Upper lobe of left lung (tissue), 6 donors: ENCODE results near the gene TRIM72. TPM values are rescaled to one million over a fixed set of nuclear protein-coding genes. Genes with fewer than 3 reads are reported as not detected.
"Not testable (repeated sequence)": the region's sequence is repeated elsewhere in the genome, so short reads cannot be mapped to it uniquely, and the experiment has no call there.

Experiments used
- ATAC-seq, 2 donors: fragments of 200-7000 bp; cut with Tn5 transposase; one replicate each; pipeline ENCODE4 v1.9.1; 2022; ENCODE audit warnings: mild to moderate bottlenecking in 2 of 2, moderate library complexity in 2 of 2; ENCODE audit not compliant: low FRiP score in 2 of 2
- DNase-seq, 2 donors: peaks; one replicate each; pipeline ENCODE4 v3.0.0-alpha.2; 2019 to 2020
- H3K27ac ChIP-seq, 4 donors: fragments of 200-600 bp; sonication (generic); one replicate each; pipeline ENCODE4 v1.5.1; 2016 to 2019
- H3K27me3 ChIP-seq, 4 donors: fragments of 200-600 bp; sonication (generic); one replicate each; pipeline ENCODE4 v1.5.1; 2017 to 2019
- H3K36me3 ChIP-seq, 4 donors: fragments of 200-600 bp; sonication (generic); one replicate each; pipeline ENCODE4 v1.5.1; 2016 to 2019
- H3K4me1 ChIP-seq, 4 donors: fragments of 200-600 bp; sonication (generic); one replicate each; pipeline ENCODE4 v1.5.1; 2018 to 2019
- H3K4me3 ChIP-seq, 4 donors: fragments of 200-600 bp; sonication (generic); one replicate each; pipeline ENCODE4 v1.5.1; 2017 to 2019; ENCODE audit warnings: mild to moderate bottlenecking in 2 of 4, moderate library complexity in 1 of 4
- H3K9me3 ChIP-seq, 4 donors: fragments of 200-600 bp; sonication (generic); one replicate each; pipeline ENCODE4 v1.5.1; 2018 to 2019
- CTCF ChIP-seq, 6 experiments: fragments of 450-650 bp in 4 of 6; fragments of 200-600 bp in 2 of 6; sonication (generic) in 2 of 6; IDR thresholded peaks; one replicate each; pipeline ENCODE4 v1.5.1; 2016 to 2019; ENCODE audit warnings: antibody characterized with exemption in 6 of 6
- EP300 ChIP-seq, 4 donors: sonication (generic); formaldehyde crosslinking; IDR thresholded peaks; one replicate each; pipeline ENCODE4 v1.5.1; 2017; ENCODE audit warnings: antibody characterized with exemption in 4 of 4, control low read depth in 2 of 4
- POLR2A ChIP-seq, 4 donors: fragments of 450-650 bp; IDR thresholded peaks; one replicate each; pipeline ENCODE4 v1.5.1; 2016 to 2017; ENCODE audit warnings: antibody characterized with exemption in 4 of 4, mild to moderate bottlenecking in 2 of 4
- POLR2AphosphoS5 ChIP-seq, 2 donors: sonication (generic); formaldehyde crosslinking; IDR thresholded peaks; one replicate each; pipeline ENCODE4 v1.5.1; 2017; ENCODE audit warnings: antibody characterized with exemption in 2 of 2
- WGBS, 2 donors: methylation state at CpG; one replicate each; pipeline ENCODE4 v1.1.5; 2017 to 2018; 5-methylcytosine and 5-hydroxymethylcytosine counted together
- total RNA-seq, 6 donors: library from RNA; depleted of rRNA in 4 of 6; stranded (reverse); fragments of >200 nt in 4 of 6; gene quantifications; one replicate each; pipeline versions ENCODE4 v1.1.0 to v1.2.1, GENCODE V29; 2016 to 2021
- donor health status: DM: no; HTN: no; CAD: no; lungs with moderate emphysema.
- donor health status: DM: no; HTN: yes; CAD: no; lungs with severe emphysema.

Gene TRIM72
- total RNA-seq: under 1 TPM in 1 of 6 donors, not detected in 5; 0.27 TPM

GRCh38 chr16:31213877-31214707 lies at the start of gene TRIM72:
TSS of gene TRIM72 (plus strand) at chr16:31214119. CDS start at chr16:31214739, 620 bp downstream.
- H3K27ac ChIP-seq: no peak within 1 kb of the TSS
- 69 to 76% methylated on average over 17 to 23 of the region's 25 CpGs for WGBS, 2 donors
- TF ChIP-seq CTCF (IDR thresholded peaks at IDR 0.05) (no peak), POLR2AphosphoS5 (IDR thresholded peaks at IDR 0.05) (no peak), POLR2A (IDR thresholded peaks at IDR 0.05) (no peak), EP300 (IDR thresholded peaks at IDR 0.05) (no peak)
- peak within 1 kb of the TSS in 3 of 4 donors; percentile 39 to 59 (median 51) for H3K4me3 ChIP-seq
- peak in 1 of 2 donors; percentile 47 for ATAC-seq
- DNase-seq: no peak
- peaks cover 26 to 29% (median 27%) of the 10 kb centered on the region in 4 donors for H3K4me1 ChIP-seq
- no peaks in the 10 kb centered on the region for H3K36me3 ChIP-seq
- H3K9me3 ChIP-seq: no peaks in the 10 kb centered on the region
- peaks cover 0 to 23% (median 15%) of the 10 kb centered on the region in 4 donors for H3K27me3 ChIP-seq

DNA sequence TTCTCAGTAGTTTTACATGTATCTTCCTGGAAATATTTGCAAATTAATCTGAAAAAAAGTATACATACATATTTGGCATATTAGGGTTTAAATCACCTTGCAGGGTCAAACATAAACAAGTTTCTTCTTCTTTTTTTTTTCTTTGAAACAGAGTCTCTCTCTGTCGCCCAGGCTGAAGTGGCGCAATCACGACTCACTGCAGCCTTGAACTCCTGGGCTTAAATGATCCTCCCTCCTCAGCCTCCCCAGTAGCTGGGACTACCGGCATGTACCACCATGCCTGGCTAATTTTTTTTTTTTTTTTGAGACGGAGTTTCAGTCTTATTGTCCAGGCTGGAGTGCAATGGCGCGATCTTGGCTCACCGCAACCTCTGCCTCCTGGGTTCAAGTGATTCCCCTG lies 46.6 kb upstream of the TRIM72 start:
- H3K27me3 ChIP-seq: no peaks in the 10 kb centered on the region
- TF ChIP-seq CTCF (IDR thresholded peaks at IDR 0.05) (no peak), POLR2AphosphoS5 (IDR thresholded peaks at IDR 0.05) (no peak), POLR2A (IDR thresholded peaks at IDR 0.05) (no peak), EP300 (IDR thresholded peaks at IDR 0.05) (no peak)
- no peak for DNase-seq
- H3K36me3 ChIP-seq: no peaks in the 10 kb centered on the region
- WGBS, 2 donors: 83 to 86% methylated on average over 8 of the region's 8 CpGs
- no peak overlapping the region for H3K27ac ChIP-seq
- no peak overlapping the region for H3K4me3 ChIP-seq
- no peaks in the 10 kb centered on the region for H3K9me3 ChIP-seq
- ATAC-seq: no peak
- peaks cover 0 to 5% (median 0%) of the 10 kb centered on the region in 4 donors for H3K4me1 ChIP-seq

GRCh38 chr16:31168848-31169247 lies 45.1 kb upstream of the TRIM72 start:
- H3K4me3 ChIP-seq: no peak overlapping the region
- ATAC-seq (no peak), DNase-seq (no peak)
- no peaks in the 10 kb centered on the region for H3K27me3 ChIP-seq
- peaks cover 0 to 5% (median 0%) of the 10 kb centered on the region in 4 donors for H3K4me1 ChIP-seq
- TF ChIP-seq CTCF (IDR thresholded peaks at IDR 0.05): no peak
- no peak for TF ChIP-seq POLR2AphosphoS5 (IDR thresholded peaks at IDR 0.05)
- TF ChIP-seq EP300 (IDR thresholded peaks at IDR 0.05): no peak
- no peak for TF ChIP-seq POLR2A (IDR thresholded peaks at IDR 0.05)
- 62 to 74% methylated on average over 2 of the region's 2 CpGs for WGBS, 2 donors
- no peaks in the 10 kb centered on the region for H3K9me3 ChIP-seq
- no peak overlapping the region for H3K27ac ChIP-seq
- no peaks in the 10 kb centered on the region for H3K36me3 ChIP-seq

DNA sequence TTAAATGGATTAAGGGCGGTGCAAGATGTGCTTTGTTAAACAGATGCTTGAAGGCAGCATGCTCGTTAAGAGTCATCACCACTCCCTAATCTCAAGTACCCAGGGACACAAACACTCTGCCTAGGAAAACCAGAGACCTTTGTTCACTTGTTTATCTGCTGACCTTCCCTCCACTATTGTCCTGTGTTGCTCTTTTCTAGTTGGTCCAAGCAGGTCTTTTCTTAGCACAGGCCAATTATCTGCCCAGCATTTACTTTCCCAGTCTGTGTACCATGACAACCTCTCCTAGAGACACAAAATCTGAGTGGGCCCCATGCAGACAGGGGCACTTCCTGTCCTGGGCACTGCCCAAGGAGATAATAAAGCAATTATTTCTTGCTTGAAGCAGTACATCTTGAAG lies 43.9 kb upstream of the TRIM72 start:
- H3K27me3 ChIP-seq, H3K4me1 ChIP-seq, H3K27ac ChIP-seq, H3K36me3 ChIP-seq, DNase-seq, H3K4me3 ChIP-seq, H3K9me3 ChIP-seq, ATAC-seq: not testable (repeated sequence)
- 20% methylated on average over 1 of the region's 2 CpGs; no CpG with 5 or more reads in 1 of the 2 donors for WGBS, 2 donors

DNA sequence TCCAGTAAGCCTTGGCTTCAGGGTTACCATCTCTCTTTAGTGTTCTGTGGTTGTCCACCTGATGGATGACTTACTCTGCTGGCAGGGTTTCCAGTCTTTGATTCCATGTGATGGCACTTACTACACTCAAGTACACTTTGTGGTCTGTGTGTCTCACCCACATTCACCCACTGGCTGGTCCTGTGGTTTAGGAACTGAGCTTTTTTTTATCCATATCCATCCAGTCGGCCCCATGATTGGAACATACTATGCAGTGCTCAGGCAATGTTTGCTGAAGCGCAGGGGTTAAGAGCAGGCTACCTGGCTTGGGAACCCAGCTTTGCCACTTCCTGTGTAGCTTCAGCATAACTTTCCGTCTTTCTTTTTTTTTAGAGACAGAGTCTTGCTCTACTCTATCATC lies 36.8 kb upstream of the TRIM72 start:
- 36 to 40% methylated on average over 3 of the region's 3 CpGs for WGBS, 2 donors
- DNase-seq: peak in 1 of 2 donors; percentile 72

More for the DNA sequence above, 36.8 kb upstream of the TRIM72 start:
- H3K4me1 ChIP-seq: peaks cover 17 to 34% (median 24%) of the 10 kb centered on the region in 4 donors
- peak overlapping the region in 1 of 4 donors; percentile 26 for H3K27ac ChIP-seq
- no peak overlapping the region for H3K4me3 ChIP-seq
- peak; percentile 30 to 47 for TF ChIP-seq POLR2AphosphoS5 (IDR thresholded peaks at IDR 0.05)
- no peak for TF ChIP-seq POLR2A (IDR thresholded peaks at IDR 0.05)
- no peaks in the 10 kb centered on the region for H3K27me3 ChIP-seq
- H3K36me3 ChIP-seq: peaks cover 0 to 1% (median 0%) of the 10 kb centered on the region in 4 donors
- no peaks in the 10 kb centered on the region for H3K9me3 ChIP-seq
- ATAC-seq: peak in 1 of 2 donors; percentile 70
